ENCODE results near the gene TTLL11.
A peak's percentile ranks its signal among the peaks of the same experiment; 100 is the strongest.

TTLL11 gene

DNA sequence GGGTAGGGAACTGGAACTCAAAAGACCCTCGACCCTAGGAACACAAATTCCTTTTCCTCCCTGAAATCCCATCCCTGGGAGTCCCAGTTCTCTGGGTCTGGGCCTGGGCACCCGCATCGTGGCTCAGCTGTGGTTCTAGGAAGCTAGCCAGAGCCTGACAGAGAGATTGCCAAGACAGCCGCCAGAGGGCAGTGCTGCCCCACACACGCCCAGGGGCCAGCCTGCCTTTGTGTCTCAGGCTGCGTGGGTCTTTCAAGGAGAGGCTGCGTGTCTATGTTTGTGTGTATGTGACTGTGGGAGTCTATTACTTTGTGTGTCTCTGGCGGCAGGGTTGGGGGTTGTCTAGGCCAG lies 32.0 kb upstream of the TTLL11 start:
- DNase-seq = peak; percentile 92

DNA sequence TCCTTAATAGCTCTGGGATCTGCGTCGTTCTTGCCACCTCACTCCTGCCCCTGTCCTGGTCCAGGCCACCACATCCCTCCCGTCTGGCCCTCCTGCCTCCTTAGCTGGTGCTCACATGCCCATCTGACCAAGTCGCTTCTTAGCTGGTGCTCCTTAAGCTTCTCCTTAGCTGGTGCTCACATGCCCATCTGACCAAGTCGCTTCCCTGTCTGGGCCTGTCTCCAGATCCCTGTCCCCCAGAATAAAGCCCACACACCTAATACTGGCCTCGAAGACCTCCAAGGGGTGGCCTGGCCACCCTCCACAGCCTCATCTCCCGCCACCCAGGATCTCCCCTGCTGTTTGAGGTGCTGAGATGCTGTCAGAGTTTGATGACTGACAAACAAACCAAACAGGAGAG lies 31.4 kb upstream of the TTLL11 start:
- DNase-seq = no peak

DNA sequence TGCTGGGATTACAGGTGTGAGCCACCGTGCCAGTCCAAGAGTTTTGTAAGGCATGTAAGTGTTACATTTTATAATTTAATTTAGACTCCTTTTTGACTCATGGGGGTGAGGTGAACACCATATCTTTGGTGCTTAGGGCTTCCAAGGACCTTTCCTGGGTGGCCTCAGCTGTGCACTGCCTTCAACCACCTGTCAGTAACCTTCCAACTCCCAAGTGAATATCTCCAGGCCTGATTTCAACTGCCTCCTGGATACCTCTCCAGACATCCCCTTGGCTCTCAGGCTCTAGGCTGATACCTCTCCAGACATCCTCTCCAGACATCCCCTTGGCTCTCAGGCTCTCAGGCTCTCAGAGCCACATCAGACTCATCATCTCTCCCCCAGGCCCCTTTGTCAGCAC lies 30.9 kb upstream of the TTLL11 start:
- DNase-seq = no peak

DNA sequence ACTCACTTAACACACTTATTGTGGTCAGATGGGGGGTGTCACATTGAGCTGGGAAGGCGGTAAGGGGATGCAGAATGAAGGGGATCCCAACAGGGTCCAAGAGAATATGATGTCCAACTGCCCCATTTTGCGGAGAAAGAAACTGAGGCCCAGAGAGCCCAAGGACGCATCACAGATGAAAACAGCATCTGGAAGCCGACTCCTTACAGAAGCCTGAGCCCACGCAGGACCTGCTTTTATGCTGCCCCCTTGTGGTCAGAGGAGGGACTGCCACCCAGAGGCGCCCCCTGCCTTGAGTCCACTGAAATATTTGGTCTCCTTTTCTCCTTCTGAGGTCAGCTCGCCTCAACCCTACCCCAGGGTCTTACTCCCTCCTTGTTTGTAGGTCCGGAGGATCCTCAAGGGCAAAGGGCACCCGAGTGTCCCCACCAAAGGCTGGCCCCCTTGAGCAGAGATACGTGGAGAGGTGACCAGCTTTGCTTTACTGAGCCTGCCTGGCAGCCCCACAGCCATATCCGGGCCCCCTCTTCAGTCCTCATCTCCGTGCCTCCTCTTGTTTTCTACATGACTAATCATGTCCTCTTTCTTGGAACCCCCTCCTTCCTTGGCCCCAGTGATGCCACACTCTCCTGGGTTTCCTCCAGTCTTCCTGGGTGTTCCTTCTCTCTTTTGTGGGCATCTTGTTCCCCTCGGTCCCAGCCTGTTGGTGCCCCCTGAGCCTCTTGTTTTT lies 30.0 kb upstream of the TTLL11 start:
- peak; percentile 91 for DNase-seq

DNA sequence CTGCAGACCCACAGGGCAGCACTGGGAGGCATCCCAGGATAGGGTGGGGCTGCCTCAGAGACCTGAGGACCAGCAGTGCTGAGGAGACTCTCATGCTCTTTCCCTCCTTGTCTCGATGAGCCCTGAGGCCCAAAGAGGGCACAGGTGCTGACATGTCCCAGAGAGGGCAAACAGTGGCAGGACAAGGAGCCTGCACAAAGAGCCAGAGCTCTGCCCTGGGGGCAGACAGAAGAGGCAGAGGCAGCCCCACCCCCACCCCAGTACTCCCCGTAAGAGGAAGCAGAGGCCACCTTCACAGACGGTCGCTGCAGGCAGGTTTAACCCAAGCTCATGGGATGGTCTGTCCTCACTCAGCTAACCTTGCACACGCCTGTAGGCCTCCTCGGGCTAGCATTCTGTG lies 29.4 kb upstream of the TTLL11 start:
- DNase-seq = no peak

DNA sequence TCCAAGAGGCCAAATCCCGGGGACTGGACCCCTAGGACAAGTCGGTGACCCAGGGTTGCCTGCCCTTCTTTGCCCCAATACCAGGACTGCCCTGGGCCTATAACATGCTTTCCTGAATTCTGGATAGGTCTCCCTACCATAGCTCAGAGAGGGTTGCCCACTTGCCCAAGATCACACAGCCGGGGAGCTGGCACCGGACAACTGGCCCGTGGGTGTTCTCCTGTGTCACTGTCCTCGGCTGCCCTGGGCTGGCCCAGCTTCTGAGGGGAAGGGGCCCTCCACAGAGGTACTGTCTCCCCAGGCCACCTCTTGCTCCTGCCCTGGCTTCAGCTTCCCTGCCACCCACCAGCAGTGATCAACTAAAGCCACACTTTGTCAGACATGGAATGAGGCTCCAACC lies 28.8 kb upstream of the TTLL11 start:
- DNase-seq = no peak

DNA sequence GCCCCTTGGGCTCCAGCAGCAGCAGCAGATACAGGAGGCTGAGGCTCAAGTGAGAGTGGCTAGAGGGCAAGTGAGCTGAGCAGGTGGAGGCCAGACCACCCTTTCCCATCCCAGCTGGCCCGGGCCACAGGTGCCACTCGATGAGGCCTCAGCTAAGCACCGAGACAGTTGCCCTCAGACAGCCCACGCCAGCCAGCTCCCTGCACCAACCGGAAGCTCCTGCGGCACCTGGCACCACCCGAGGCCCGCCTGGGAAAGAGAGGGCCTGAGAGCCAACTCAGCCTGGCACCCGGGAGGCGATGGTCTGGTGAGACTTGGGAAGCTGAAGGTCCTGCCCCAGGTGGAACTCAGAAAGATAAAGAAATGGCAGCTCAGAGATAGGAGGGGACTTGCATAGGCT lies 28.3 kb upstream of the TTLL11 start:
- DNase-seq = no peak

DNA sequence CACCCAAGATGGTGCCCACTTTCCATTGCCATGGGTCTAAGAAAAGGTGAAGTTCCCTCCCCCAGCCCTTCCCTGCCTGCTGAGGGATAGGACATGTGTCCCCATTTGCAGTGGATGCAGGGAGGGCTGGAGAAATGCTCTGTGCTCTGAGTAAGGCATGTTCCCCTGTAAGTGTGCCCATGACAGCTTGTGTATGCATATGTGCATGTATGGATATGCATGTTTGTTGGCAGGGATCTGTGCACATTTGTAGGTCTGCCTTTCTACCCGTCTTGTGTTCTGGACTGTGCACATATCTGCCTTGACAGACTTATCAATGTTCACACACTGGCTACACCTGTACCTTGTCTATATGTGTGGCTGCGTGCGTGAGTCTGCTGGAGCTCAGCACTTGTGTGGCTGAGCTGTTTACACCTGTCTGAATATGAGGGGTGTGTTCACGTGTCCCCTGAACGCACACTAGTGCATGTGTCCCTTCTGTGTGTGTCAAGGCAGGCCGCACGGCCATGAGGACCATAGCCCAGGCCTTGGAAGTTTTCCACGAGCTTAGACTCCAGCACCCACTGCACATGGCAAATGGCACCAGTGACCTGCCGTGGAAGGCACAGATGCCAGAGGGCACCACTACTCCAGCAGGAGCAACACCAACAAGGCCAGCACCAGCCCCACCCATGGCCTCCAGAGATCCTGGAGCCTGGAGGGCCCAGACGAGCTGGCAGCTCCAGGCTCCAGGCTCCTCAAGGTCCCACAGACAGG lies 27.4 kb upstream of the TTLL11 start:
- DNase-seq = no peak

DNA sequence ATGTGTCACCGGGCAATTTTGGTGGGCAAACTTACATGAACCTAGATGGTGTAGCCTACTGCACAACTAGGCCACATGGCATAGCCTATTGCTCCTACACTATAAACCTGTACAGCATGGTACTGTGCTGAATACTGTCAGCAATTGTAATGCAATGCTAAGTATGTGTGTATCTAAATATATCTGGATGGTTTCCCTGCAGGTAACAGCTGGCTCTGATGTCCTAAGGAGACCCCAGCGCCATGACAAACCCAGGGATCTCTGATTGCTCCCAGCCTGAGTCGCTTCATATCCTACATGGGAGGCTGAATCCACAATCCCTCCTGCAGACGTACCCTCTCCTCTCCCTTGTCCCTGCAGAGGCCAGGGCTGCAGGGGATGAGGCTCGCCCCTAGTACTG lies 26.6 kb upstream of the TTLL11 start:
- no peak for DNase-seq

DNA sequence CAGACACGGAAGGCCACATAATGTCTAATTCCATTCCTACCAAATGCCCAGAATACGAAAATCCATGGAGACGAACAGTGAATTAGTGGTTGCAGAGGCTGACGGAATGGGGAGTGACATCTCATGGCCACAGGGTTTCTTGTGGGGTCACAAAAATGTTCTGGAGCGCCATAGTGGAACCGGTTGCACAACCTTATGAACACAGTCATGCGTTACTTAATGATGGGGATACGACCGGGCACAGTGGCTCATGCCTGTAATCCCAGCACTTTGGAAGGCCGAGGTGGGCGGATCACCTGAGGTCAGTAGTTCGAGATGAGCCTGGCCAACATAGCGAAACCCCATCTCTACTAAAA lies 26.0 kb upstream of the TTLL11 start:
- DNase-seq = no peak

DNA sequence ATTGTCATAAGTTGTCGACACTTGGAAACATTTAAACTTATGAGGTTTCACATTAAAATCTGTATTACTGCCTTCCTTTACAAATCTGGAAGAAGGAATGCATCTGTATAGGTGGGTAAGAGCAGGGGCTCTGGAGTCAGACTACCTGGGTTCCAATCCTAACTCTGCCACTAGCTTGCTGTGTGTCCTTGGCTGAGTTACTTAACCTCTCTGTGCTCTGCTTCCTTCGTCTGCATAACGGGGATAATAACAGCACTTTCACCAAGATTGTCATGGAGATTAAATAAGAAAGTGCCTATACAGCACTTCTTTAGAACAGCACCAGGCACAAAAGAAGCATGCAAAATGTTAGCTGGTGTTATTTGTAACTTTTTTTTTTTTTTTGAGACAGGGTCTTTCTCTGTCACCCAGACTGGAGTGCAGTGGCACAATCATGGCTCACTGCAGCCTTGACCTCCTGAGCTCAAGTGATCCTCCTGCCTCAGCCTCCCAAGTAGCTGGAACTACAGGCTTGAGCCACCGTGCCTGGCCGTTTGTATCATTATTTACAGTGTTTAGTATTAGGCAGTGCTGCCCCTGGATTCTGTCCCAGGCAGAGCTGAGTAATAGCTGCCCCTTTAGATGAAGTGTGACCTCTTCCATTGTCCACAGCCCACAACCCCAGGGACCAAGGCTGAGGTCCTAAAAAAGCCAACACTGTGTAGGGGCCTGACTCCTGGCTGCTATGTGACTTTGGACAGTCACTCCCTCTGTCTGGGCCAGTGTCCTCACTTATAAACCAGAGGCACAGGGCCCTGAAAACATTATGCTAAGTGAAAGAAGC lies 25.4 kb upstream of the TTLL11 start:
- DNase-seq = no peak

DNA sequence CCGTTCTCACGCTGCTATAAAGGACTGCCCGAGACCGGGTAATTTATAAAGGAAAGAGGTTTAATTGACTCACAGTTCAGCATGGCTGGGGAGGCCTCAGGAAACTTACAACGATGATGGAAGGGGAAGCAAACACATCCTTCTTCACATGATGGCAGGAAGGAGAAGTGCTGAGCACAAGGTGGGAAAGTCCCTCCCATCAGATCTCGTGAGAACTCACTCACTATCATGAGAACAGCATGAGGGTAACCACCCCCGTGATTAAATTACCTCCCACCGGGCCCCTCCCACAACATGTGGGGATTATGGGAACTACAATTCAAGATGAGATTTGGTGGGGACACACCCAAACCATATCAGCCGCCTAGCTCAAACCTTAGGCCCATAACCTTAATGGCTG lies 24.1 kb upstream of the TTLL11 start:
- DNase-seq = peak; percentile 38

DNA sequence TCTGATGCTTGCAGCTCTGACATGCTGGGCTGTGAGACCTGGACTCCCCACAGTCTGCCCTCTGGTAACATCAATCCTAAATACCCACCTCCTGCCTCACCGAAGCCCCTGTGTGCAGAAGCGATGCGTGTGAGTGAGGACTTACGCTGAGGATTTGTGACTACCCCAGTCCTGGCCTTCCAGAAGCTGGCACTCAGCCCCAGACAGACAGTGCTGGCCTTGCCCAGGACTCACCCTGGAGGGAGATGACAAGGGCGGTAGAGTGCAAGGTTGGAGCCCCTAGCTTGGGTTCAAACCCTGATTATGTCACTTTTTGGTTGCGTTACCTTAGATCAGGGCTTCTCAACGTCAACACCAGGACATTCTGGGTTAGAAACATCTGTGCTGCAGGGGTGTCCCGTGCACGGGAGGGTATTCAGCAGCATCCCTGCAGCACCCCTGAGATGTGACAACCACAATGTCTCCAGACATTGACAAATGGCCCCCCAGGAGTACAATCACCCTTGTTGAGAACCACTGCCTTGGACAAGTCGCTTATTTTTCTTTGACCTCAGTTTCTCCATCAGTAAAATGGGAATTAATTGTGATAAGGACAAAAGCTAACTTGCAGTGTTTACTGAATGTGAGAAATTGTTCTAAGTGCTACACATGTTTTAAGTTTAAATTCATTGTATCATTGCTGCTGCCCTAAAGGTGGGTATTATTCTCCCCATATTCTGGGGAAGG lies 23.5 kb upstream of the TTLL11 start:
- peak; percentile 53 for DNase-seq

DNA sequence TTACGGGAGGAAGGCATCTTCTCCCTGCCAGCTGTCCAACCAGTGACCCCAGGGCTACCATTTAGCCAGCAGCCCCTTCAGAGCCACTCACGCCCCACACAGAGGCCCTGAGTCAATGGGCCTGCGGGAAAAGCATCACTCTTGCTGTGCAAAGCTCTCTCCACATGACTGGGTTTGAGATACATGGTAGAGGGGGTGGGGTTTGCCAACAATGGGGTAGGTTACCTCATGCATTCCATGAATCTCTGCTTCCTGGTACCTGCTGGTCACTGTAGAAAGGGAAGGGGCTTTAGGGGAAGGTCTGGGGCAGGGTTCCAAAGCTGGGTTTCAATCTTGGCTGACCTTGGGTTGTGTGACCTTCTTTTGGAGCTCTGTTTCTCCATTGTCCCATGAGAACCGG lies 22.9 kb upstream of the TTLL11 start:
- peak; percentile 31 for DNase-seq

DNA sequence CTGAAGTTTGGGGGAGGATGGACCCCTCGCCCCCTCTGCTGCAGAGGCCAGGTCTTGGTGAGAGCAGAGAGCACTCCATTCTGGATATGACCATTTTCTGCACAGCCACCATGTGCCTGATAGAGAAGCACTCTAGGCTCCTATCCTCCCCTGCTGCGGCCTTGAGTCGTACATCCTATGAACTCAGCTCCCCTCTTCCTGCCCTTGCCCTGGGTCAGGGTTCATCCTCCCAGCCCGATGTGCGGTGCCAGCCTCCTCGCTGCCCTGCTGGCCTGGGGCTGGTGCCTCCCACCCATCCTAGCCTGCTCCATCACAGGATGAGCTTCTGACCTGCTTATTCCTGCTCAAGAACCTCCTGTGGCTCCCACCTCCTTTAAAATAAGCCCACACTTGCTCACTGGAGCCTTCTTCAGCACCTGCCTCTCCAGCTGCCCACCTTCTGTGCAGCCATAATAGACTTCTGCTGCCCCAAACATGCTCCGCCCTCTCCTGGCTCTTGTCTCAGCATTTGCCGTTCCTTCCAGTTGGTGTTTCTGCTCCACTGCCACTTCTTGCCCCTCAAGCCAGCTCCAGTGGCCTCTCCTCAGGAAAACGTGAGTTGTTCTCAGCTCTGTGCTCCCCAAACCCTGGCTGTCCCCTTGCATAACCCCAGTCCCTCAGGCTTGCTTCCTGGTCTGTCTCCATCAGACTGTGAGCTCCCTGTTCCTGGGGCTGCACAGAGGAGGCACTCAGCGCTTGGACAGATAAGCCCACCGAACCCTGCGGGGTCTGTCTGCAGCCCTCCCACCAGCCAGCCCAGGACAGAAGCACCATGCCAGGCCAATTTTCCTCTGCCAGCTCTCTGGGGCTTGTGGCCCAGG lies 22.3 kb upstream of the TTLL11 start:
- peak; percentile 31 for DNase-seq

DNA sequence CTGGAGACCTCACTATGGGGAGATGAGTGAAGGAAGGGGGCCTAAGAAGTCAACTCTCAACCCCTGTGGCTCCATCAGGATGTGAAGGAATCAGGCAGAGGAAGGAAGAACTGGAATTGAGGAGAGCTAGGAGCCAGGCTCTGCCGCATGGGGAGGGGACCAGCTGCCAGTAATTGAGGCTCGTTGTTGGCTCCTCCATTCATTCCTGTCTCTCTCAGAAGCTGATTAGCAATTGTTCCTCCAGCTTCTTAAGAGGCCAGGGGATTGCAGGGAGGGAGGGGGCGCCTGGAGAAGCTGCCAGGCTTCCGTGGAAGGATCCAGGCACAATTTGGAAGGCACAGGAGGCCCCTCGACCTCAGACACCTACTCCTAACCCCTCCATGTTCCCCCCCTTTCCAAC lies 20.5 kb upstream of the TTLL11 start:
- DNase-seq = peak; percentile 22

DNA sequence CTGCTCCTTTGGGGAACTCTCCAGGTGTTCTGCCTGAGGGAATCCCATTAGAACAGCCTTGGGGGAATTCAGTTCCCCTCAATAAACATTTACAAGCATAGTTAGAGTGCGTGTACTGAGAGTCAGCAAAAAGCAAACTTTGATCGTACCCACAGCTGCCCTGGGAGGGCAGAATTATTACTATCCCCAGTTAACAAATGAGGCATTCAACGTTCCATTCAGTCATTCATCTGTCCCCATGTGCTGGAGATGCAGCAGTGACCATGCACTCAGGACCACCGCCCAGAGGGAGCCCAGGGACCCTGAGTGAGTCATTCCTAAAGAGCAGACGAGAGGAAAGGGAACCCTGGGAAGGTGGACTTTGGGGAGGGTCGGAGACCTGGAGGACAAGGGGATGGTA lies 19.1 kb upstream of the TTLL11 start:
- DNase-seq = peak; percentile 10

DNA sequence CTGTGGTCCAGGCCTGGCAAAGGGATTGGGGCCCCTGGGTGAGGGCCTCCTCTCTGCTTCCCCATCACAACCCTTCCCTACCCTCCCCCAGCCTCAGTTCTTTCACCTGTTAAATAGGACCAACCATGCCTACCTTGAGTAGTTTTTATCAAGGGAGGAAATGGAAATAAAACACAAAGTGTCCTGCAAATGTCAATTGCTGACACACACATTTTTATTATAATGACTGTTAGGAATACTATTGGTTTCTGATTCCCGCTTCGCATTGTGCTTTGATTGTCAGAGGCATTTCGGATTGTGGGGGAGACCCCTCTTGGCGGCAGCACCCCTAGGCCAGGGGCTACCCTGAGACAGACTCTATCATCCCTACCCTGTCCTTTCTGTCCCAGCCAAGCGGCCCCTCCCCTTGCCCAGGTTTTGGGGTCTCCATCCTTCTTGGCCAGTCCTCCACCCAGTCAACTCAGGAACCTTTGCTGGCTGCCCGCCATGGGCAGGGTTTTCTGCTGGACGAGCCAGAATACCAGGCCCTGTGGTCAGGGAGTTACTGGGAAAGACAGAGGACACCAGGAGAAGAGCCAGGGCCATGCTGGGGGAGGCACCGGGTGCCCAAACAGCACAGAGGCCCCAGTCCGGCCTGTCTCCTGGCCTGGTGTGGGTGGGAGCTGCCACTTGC lies 18.4 kb upstream of the TTLL11 start:
- peak; percentile 56 for DNase-seq

DNA sequence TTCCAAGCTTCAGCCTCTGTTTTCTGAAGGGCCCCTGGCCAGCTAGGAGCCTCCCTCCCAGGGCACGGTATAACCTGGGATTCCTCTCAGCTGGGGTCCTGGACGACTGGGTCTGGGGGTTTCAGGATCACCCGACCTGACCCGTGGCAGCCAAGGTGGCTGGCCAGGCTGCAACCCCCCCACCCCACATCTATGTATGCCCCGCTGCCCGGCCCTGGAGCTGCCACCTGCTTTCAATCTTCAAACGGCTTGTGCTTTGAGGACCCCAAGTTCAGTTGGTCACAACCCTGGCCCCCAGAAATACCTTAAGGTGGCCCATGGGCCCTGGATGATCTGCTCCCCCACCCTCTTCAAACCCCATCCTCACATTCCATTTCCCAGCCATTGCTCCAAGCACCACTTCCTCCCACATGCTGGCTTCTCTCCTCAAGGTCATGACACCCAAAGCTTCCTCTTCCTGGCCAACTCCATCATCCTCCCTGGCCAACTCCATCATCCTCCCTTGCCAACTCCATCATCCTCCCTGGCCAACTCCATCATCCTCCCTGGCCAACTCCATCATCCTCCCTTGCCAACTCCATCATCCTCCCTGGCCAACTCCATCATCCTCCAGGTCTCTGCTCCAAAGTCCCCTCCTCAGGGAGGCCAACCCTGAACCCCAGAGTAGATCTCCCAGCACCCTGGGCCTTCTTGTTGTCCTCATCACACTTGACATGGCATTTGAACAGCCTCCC lies 17.2 kb upstream of the TTLL11 start:
- DNase-seq = peak; percentile 13

DNA sequence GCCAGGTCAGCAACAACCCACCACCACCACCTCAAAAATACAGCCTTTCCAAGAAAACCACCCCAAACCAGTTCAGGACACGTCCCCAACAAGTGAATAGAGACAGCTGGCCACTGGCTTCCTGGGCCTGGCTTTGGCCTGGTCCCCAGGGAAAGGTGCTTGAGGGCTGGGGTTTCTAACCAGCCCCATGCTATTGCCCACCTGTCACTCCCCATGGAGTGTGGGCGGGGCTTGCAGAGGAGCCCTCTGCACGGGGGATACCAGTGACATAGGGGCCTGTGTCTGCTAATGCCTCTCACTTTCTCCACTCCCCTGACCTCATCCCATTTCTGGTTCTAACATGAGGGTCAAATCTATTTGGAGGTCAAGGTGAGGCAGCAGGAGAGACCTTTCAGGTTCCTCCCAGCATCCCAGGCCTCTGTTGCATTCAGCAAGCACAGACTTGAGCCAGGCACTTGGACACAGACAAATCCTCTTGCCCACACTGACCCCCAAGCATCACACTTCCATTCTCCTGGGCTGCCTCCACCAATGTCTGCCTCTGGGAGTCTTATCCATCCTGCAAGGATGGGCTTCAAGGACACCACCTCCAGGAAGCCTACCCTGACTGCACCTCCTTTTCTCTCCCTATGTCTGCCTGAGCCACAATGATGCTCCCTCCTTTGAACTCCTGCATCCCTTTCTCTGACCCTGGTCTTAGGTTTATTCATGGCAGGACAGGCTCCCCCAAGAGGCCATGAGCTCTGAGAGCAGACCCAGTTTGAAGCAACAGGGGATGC lies 16.1 kb upstream of the TTLL11 start:
- DNase-seq = peak; percentile 27

Data from activated effector memory CD4-positive, alpha-beta T cell treated with anti-CD3 and anti-CD28 coated beads, Interleukin-2, amount 50 U/mL, for 16 hours (primary cell).